NCI-H2227 treated with DMSO at 0.1 percent for 48 hours (cell line): ENCODE data around the gene NRXN3.

Experiments
- DNase-seq: peaks from one replicate; lab custom pipeline; 2025; lab: John Stamatoyannopoulos, UW

The NRXN3 gene

GRCh38 chr14:79580414-79580813 lies 1410.2 kb downstream of the NRXN3 start:
- DNase-seq, result no peak

- no peak for DNase-seq
Measured at GRCh38 chr14:79580906-79581305, 1410.7 kb downstream of the NRXN3 start.

GRCh38 chr14:79581912-79582576 lies 1411.9 kb downstream of the NRXN3 start:
- DNase-seq, result no peak

GRCh38 chr14:79583738-79584408 lies 1413.7 kb downstream of the NRXN3 start:
- no peak for DNase-seq

GRCh38 chr14:79584679-79585078 lies 1414.5 kb downstream of the NRXN3 start:
- DNase-seq, result no peak

GRCh38 chr14:79585845-79586244 lies 1415.7 kb downstream of the NRXN3 start:
- no peak for DNase-seq

GRCh38 chr14:79586416-79586815 lies 1416.2 kb downstream of the NRXN3 start:
- no peak for DNase-seq

- DNase-seq, result peak; percentile 17
Measured at GRCh38 chr14:79586989-79587598, 1416.9 kb downstream of the NRXN3 start.

- DNase-seq, result no peak
Measured at GRCh38 chr14:79587875-79588274, 1417.7 kb downstream of the NRXN3 start.

- no peak for DNase-seq
Measured at GRCh38 chr14:79588398-79588797, 1418.2 kb downstream of the NRXN3 start.

- no peak for DNase-seq
Measured at GRCh38 chr14:79596551-79596950, 1426.4 kb downstream of the NRXN3 start.

- no peak for DNase-seq
Measured at GRCh38 chr14:79597566-79597965, 1427.4 kb downstream of the NRXN3 start.

GRCh38 chr14:79598339-79598738 lies 1428.2 kb downstream of the NRXN3 start:
- DNase-seq, result no peak

GRCh38 chr14:79599239-79599638 lies 1429.1 kb downstream of the NRXN3 start:
- no peak for DNase-seq

- no peak for DNase-seq
Measured at GRCh38 chr14:79600406-79600805, 1430.2 kb downstream of the NRXN3 start.

- DNase-seq, result no peak
Measured at GRCh38 chr14:79601579-79601978, 1431.4 kb downstream of the NRXN3 start.

GRCh38 chr14:79602045-79602444 lies 1431.9 kb downstream of the NRXN3 start:
- no peak for DNase-seq

- no peak for DNase-seq
Measured at GRCh38 chr14:79602742-79603141, 1432.6 kb downstream of the NRXN3 start.

- peak; percentile 78 for DNase-seq
Measured at GRCh38 chr14:79605849-79606248, 1435.7 kb downstream of the NRXN3 start.

GRCh38 chr14:79608446-79608845 lies 1438.3 kb downstream of the NRXN3 start:
- no peak for DNase-seq

- no peak for DNase-seq
Measured at GRCh38 chr14:79613625-79614024, 1443.5 kb downstream of the NRXN3 start.

- no peak for DNase-seq
Measured at GRCh38 chr14:79614448-79614847, 1444.3 kb downstream of the NRXN3 start.

- DNase-seq, result no peak
Measured at GRCh38 chr14:79627058-79627457, 1456.9 kb downstream of the NRXN3 start.
